ENCODE data around the gene KCNMB4. TPM values are rescaled to one million over a fixed set of nuclear protein-coding genes. Genes with fewer than 3 reads are reported as not detected.

Gene KCNMB4
- total and polyA plus RNA-seq, 7 donors: 0.69 to 6.4 (median 4.7) TPM

DNA sequence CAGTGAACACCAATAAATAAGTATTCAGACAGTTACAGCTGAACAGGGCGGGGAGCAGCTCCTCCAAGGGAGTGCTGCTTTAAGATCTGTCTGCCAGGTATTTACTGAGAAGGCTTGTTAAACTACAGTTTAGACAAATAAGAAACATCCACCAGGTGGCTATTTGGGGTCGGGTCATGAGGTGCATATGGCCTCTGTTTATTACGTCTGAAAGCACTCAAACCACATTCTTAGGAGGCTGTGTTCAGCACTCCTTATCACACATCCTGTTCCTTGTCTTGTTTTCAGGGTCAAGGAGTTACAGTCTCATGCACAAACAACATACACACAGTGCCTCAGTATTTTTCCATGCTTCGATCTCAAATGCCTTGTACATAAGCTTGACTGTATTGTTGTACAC lies 78.8 kb downstream of the KCNMB4 start:
- TF ChIP-seq EP300 (IDR thresholded peaks at IDR 0.05): no peak
- TF ChIP-seq, protein P1, sequence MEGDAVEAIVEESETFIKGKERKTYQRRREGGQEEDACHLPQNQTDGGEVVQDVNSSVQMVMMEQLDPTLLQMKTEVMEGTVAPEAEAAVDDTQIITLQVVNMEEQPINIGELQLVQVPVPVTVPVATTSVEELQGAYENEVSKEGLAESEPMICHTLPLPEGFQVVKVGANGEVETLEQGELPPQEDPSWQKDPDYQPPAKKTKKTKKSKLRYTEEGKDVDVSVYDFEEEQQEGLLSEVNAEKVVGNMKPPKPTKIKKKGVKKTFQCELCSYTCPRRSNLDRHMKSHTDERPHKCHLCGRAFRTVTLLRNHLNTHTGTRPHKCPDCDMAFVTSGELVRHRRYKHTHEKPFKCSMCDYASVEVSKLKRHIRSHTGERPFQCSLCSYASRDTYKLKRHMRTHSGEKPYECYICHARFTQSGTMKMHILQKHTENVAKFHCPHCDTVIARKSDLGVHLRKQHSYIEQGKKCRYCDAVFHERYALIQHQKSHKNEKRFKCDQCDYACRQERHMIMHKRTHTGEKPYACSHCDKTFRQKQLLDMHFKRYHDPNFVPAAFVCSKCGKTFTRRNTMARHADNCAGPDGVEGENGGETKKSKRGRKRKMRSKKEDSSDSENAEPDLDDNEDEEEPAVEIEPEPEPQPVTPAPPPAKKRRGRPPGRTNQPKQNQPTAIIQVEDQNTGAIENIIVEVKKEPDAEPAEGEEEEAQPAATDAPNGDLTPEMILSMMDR (IDR thresholded peaks at IDR 0.05): no peak
- TF ChIP-seq POLR2AphosphoS5 (IDR thresholded peaks at IDR 0.05): no peak
- no peak for TF ChIP-seq POLR2A (IDR thresholded peaks at IDR 0.05)
- Histone ChIP-seq H3K9me3 (peaks cover 0 to 2% (median 0%) of the 10 kb centered on the region in 4 donors), H3K27me3 (no peaks in the 10 kb centered on the region), H3K36me3 (no peaks in the 10 kb centered on the region), H3K4me3 (no peak overlapping the region), H3K27ac (no peak overlapping the region), H3K4me1 (no peaks in the 10 kb centered on the region)
- DNase-seq: no peak
- WGBS, 2 donors: 35 to 52% methylated on average over 4 of the region's 4 CpGs
- intact Hi-C loops (cut with DNase I): no loop called here

GRCh38 chr12:70448371-70448770 lies 82.3 kb downstream of the KCNMB4 start:
- TF ChIP-seq POLR2A (IDR thresholded peaks at IDR 0.05) (no peak), EP300 (IDR thresholded peaks at IDR 0.05) (no peak), POLR2AphosphoS5 (IDR thresholded peaks at IDR 0.05) (no peak)
- TF ChIP-seq, protein P1 (IDR thresholded peaks at IDR 0.05): no peak
- Histone ChIP-seq H3K27ac (no peak overlapping the region), H3K36me3 (no peaks in the 10 kb centered on the region), H3K4me1 (no peaks in the 10 kb centered on the region), H3K4me3 (no peak overlapping the region), H3K27me3 (no peaks in the 10 kb centered on the region), H3K9me3 (peaks cover 0 to 12% (median 4%) of the 10 kb centered on the region in 4 donors)
- intact Hi-C loops (cut with DNase I): no loop called here
- 87 to 90% methylated on average over 4 of the region's 4 CpGs for WGBS, 2 donors
- DNase-seq: no peak

GRCh38 chr12:70449074-70449752 lies 83.1 kb downstream of the KCNMB4 start:
- no peaks in the 10 kb centered on the region for H3K36me3 ChIP-seq
- DNase-seq: no peak
- intact Hi-C loops (cut with DNase I): no loop called here
- no peaks in the 10 kb centered on the region for H3K27me3 ChIP-seq
- H3K4me1 ChIP-seq: no peaks in the 10 kb centered on the region
- TF ChIP-seq EP300 (IDR thresholded peaks at IDR 0.05) (no peak), POLR2AphosphoS5 (IDR thresholded peaks at IDR 0.05) (no peak), POLR2A (IDR thresholded peaks at IDR 0.05) (no peak)
- TF ChIP-seq, protein P1 (IDR thresholded peaks at IDR 0.05): no peak
- H3K27ac ChIP-seq: no peak overlapping the region
- H3K4me3 ChIP-seq: no peak overlapping the region
- 85 to 88% methylated on average over 13 of the region's 13 CpGs for WGBS, 2 donors
- H3K9me3 ChIP-seq: peaks cover 0 to 12% (median 4%) of the 10 kb centered on the region in 4 donors

- peaks cover 0 to 12% (median 4%) of the 10 kb centered on the region in 4 donors for H3K9me3 ChIP-seq
- TF ChIP-seq, protein P1 (IDR thresholded peaks at IDR 0.05): no peak
- TF ChIP-seq EP300 (IDR thresholded peaks at IDR 0.05) (no peak), POLR2A (IDR thresholded peaks at IDR 0.05) (no peak), POLR2AphosphoS5 (IDR thresholded peaks at IDR 0.05) (no peak)
- no peaks in the 10 kb centered on the region for H3K4me1 ChIP-seq
- DNase-seq: no peak
- WGBS, 2 donors: 92 to 94% methylated on average over 2 of the region's 2 CpGs
- no peaks in the 10 kb centered on the region for H3K36me3 ChIP-seq
- H3K4me3 ChIP-seq: no peak overlapping the region
- no peak overlapping the region for H3K27ac ChIP-seq
- intact Hi-C loops (cut with DNase I): no loop called here
- no peaks in the 10 kb centered on the region for H3K27me3 ChIP-seq
Measured at GRCh38 chr12:70449753-70450341, 83.8 kb downstream of the KCNMB4 start.
